ENCODE data around the gene PEX11G. TPM values are rescaled to one million over a fixed set of nuclear protein-coding genes. Genes with fewer than 3 reads are reported as not detected.

PEX11G gene
- total and polyA plus RNA-seq, 10 of the 15 experiments (the other 5 are each of a cell fraction or from before 2014, with no cell fraction given): 0.05 to 1.8 (median 0.73) TPM; not detected in 1

DNA sequence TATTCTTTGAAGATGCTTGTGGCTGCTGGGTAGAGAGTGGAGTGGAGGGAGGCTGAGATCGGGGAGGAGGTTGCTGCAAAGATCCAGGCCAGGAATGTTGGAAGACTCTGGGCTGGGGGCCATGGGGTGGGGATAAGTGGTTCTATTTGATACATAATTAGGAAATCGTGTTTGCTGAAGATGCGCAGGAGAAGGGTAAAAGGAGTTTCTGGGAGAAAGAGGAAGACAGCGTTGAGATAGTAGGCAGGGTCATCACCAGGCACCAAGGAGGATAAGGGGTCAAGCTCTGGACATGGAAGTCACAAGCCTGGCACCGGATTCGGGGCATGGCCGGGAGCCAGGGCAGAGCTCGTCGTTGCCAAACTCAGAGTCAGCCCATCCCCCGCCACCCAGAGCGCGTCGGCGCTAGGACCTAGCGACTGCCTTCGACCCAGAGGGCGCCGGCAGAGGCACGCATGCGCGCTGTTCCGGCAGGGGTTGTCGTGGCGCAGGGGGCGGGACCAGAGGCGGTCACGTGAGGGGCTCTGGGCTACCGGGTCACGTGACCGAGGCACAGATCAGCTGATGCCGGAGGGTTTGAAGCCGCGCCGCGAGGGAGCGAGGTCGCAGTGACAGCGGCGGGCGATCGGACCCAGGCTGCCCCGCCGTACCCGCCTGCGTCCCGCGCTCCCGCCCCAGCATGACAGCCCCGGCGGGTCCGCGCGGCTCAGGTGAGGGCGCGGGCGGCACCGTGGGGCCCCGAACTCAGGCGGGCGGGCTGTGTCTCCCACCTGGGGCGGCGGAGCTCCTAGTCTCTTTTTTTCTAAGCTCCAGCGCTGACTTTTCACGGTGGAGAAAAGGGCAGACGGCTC is 33.5 kb upstream of the PEX11G start, which contains the start of gene MCOLN1 (continued):
- TF ChIP-seq BMI1 (IDR thresholded peaks at IDR 0.05; ENCODE audit: borderline replicate concordance) (no peak), TARDBP (IDR thresholded peaks at IDR 0.05; ENCODE audit: borderline replicate concordance) (peak; percentile 73; the same call in 1 of the 2 replicates), EGR1 (IDR thresholded peaks at IDR 0.05; ENCODE audit: borderline replicate concordance in 1 of 2, low read depth in 2 of 2, low read length in 2 of 2) (peak; percentile 73 to 85), ETV6 (conservative IDR thresholded peaks at IDR 0.05 in 1 of 2, IDR thresholded peaks at IDR 0.05 in 1 of 2; ENCODE audit: borderline replicate concordance in 1 of 2, low read depth in 1 of 2) (no peak), YBX1 (IDR thresholded peaks at IDR 0.05) (no peak), TCF7 (IDR thresholded peaks at IDR 0.05; ENCODE audit: borderline replicate concordance) (no peak), RELA (IDR thresholded peaks at IDR 0.05; ENCODE audit: borderline replicate concordance, partially characterized antibody) (peak; percentile 100), NKRF (conservative IDR thresholded peaks at IDR 0.05) (peak; percentile 99), NR2C2 (IDR thresholded peaks at IDR 0.05; ENCODE audit: borderline replicate concordance, control insufficient read depth, insufficient read length, low read depth) (no peak), IKZF2 (IDR thresholded peaks at IDR 0.05) (peak in 1 of 2 experiments; percentile 30; a peak in 2 of 4 replicates), CBX3 (IDR thresholded peaks at IDR 0.05; ENCODE audit: borderline replicate concordance, low read depth) (no peak), STAT3 (IDR thresholded peaks at IDR 0.05; ENCODE audit: low read depth, low read length) (no peak), ZBTB4 (CRISPR knock-in tag; IDR thresholded peaks at IDR 0.05) (peak; percentile 97), MEF2A (IDR thresholded peaks at IDR 0.05; ENCODE audit: insufficient read depth, low read depth, low read length) (no peak), RFX5 (IDR thresholded peaks at IDR 0.05; ENCODE audit: low read depth, low read length) (0 out of 2 replicates have a peak, but pooled peaks have one; percentile 29)
- TF ChIP-seq, protein P1, sequence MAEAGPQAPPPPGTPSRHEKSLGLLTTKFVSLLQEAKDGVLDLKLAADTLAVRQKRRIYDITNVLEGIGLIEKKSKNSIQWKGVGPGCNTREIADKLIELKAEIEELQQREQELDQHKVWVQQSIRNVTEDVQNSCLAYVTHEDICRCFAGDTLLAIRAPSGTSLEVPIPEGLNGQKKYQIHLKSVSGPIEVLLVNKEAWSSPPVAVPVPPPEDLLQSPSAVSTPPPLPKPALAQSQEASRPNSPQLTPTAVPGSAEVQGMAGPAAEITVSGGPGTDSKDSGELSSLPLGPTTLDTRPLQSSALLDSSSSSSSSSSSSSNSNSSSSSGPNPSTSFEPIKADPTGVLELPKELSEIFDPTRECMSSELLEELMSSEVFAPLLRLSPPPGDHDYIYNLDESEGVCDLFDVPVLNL (IDR thresholded peaks at IDR 0.05; ENCODE audit: low read depth, low read length): peak; percentile 91
- TF ChIP-seq, protein P2, sequence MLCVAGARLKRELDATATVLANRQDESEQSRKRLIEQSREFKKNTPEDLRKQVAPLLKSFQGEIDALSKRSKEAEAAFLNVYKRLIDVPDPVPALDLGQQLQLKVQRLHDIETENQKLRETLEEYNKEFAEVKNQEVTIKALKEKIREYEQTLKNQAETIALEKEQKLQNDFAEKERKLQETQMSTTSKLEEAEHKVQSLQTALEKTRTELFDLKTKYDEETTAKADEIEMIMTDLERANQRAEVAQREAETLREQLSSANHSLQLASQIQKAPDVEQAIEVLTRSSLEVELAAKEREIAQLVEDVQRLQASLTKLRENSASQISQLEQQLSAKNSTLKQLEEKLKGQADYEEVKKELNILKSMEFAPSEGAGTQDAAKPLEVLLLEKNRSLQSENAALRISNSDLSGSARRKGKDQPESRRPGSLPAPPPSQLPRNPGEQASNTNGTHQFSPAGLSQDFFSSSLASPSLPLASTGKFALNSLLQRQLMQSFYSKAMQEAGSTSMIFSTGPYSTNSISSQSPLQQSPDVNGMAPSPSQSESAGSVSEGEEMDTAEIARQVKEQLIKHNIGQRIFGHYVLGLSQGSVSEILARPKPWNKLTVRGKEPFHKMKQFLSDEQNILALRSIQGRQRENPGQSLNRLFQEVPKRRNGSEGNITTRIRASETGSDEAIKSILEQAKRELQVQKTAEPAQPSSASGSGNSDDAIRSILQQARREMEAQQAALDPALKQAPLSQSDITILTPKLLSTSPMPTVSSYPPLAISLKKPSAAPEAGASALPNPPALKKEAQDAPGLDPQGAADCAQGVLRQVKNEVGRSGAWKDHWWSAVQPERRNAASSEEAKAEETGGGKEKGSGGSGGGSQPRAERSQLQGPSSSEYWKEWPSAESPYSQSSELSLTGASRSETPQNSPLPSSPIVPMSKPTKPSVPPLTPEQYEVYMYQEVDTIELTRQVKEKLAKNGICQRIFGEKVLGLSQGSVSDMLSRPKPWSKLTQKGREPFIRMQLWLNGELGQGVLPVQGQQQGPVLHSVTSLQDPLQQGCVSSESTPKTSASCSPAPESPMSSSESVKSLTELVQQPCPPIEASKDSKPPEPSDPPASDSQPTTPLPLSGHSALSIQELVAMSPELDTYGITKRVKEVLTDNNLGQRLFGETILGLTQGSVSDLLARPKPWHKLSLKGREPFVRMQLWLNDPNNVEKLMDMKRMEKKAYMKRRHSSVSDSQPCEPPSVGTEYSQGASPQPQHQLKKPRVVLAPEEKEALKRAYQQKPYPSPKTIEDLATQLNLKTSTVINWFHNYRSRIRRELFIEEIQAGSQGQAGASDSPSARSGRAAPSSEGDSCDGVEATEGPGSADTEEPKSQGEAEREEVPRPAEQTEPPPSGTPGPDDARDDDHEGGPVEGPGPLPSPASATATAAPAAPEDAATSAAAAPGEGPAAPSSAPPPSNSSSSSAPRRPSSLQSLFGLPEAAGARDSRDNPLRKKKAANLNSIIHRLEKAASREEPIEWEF (IDR thresholded peaks at IDR 0.05; ENCODE audit: insufficient replicate concordance, low read depth, low read length): no peak

All from GM12878 (cell line).